ENCODE measurements around the gene HAGHL.

- TF ChIP-seq, protein P1, sequence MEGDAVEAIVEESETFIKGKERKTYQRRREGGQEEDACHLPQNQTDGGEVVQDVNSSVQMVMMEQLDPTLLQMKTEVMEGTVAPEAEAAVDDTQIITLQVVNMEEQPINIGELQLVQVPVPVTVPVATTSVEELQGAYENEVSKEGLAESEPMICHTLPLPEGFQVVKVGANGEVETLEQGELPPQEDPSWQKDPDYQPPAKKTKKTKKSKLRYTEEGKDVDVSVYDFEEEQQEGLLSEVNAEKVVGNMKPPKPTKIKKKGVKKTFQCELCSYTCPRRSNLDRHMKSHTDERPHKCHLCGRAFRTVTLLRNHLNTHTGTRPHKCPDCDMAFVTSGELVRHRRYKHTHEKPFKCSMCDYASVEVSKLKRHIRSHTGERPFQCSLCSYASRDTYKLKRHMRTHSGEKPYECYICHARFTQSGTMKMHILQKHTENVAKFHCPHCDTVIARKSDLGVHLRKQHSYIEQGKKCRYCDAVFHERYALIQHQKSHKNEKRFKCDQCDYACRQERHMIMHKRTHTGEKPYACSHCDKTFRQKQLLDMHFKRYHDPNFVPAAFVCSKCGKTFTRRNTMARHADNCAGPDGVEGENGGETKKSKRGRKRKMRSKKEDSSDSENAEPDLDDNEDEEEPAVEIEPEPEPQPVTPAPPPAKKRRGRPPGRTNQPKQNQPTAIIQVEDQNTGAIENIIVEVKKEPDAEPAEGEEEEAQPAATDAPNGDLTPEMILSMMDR (IDR thresholded peaks at IDR 0.05), result no peak
- no peak for TF ChIP-seq POLR2A (IDR thresholded peaks at IDR 0.05)
- no peak for TF ChIP-seq EP300 (IDR thresholded peaks at IDR 0.05)
Measured at GRCh38 chr16:695355-696089, 31.4 kb upstream of the HAGHL start.
